HL-60/S4 treated with retinoic acid at 250 ng/mL for 4 days and 3 days (cell line): ENCODE results near the gene CCDC80.
"Not testable (repeated sequence)": the region's sequence is repeated elsewhere in the genome, so short reads cannot be mapped to it uniquely, and the experiment has no call there.

ENCODE experiments used
- in situ Hi-C: fragments of 300-500 bp; cut with MboI; formaldehyde crosslinking; loops from 2 replicates; pipeline ENCODE4 v1.7.0; 2022; ENCODE audit warnings: low sequenced_read_pairs

The CCDC80 gene

GRCh38 chr3:112602217-112602838, 38.6 kb downstream of the CCDC80 start:
- in situ Hi-C loops: no loop called here

GRCh38 chr3:112598731-112599130, 42.2 kb downstream of the CCDC80 start:
- in situ Hi-C loops: no loop called here

GRCh38 chr3:112597945-112598344, 43.0 kb downstream of the CCDC80 start:
- in situ Hi-C loops: no loop called here

- in situ Hi-C loops: no loop called here
These were observed 46.1 kb downstream of the CCDC80 start for GRCh38 chr3:112594856-112595255.

GRCh38 chr3:112593258-112593657, 47.7 kb downstream of the CCDC80 start:
- in situ Hi-C loops: no loop called here

GRCh38 chr3:112587336-112587735, 53.6 kb downstream of the CCDC80 start:
- in situ Hi-C loops: no loop called here

- in situ Hi-C loops: no loop called here
These were observed 55.2 kb downstream of the CCDC80 start for GRCh38 chr3:112585782-112586181.

GRCh38 chr3:112583105-112583504, 57.8 kb downstream of the CCDC80 start:
- in situ Hi-C loops: no loop called here

- in situ Hi-C loops: no loop called here
These were observed 58.6 kb downstream of the CCDC80 start for GRCh38 chr3:112582244-112582874.

- in situ Hi-C loops: no loop called here
These were observed 61.2 kb downstream of the CCDC80 start for GRCh38 chr3:112579697-112580096.

- in situ Hi-C loops: no loop called here
These were observed 61.7 kb downstream of the CCDC80 start for GRCh38 chr3:112579232-112579631.

GRCh38 chr3:112572701-112573100, 68.2 kb downstream of the CCDC80 start:
- in situ Hi-C loops: no loop called here

- in situ Hi-C loops: no loop called here
These were observed 71.7 kb downstream of the CCDC80 start for GRCh38 chr3:112569265-112569664.

GRCh38 chr3:112568642-112569041, 72.3 kb downstream of the CCDC80 start:
- in situ Hi-C loops: no loop called here

- in situ Hi-C loops: no loop called here
These were observed 76.0 kb downstream of the CCDC80 start for GRCh38 chr3:112564940-112565305.

- in situ Hi-C loops: not testable (repeated sequence)
These were observed 76.5 kb downstream of the CCDC80 start for GRCh38 chr3:112564247-112564939.

GRCh38 chr3:112561734-112562529, 79.0 kb downstream of the CCDC80 start, which contains the start of the genes ATG3 and SLC35A5:
Gene ATG3, minus strand, starts transcription at chr3:112561962. Its CDS starts 434 bp downstream, at chr3:112561528.
Gene SLC35A5, plus strand, starts transcription at chr3:112562045. Its CDS starts 1,359 bp downstream, at chr3:112563404.
- in situ Hi-C loops: no loop called here

- in situ Hi-C loops: no loop called here
These were observed 79.5 kb downstream of the CCDC80 start for GRCh38 chr3:112561484-112561733.

- in situ Hi-C loops: no loop called here
These were observed 80.0 kb downstream of the CCDC80 start for GRCh38 chr3:112560721-112561483.

- in situ Hi-C loops: no loop called here
These were observed 80.6 kb downstream of the CCDC80 start for GRCh38 chr3:112560307-112560706.

GRCh38 chr3:112557976-112558375, 83.0 kb downstream of the CCDC80 start:
- in situ Hi-C loops: no loop called here
